OCI-LY3 (cell line): ENCODE results near the gene PPP6R3.
"Not testable (repeated sequence)": the region's sequence is repeated elsewhere in the genome, so short reads cannot be mapped to it uniquely, and the experiment has no call there.

Experiments used
- EZH2phosphoT487 ChIP-seq: fragments of 200-600 bp; shearing (Covaris generic); IDR thresholded peaks from 2 replicates; pipeline ENCODE4 v1.6.1; 2018; ENCODE audit warnings: antibody characterized with exemption, mixed run types, low read depth
- TF ChIP-seq, protein P1 (sequence below): fragments of 200-600, 300-600 bp; sonication (generic); IDR thresholded peaks from 2 replicates; pipeline ENCODE4 v1.5.1; 2014; ENCODE audit warnings: antibody characterized with exemption, low read length, low read depth

DNA sequence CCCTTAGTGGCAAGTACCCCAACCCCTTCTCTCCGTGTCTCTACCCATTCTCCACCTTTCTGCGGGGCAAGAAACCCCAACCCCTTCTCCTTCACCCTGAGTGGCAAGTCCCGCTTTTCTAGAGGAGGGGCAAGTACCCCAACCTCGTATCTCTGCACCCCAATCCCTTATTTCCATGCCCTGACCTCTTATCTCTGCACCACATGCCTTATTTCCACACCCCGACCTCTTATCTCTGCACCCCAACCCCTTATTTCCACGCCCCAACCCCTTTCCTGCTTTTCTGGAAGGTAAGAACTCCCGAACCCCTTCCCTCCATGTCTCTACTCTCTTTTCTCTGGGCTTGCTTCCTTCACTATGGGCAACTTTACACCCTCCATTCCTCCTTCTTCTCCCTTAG is 174.1 kb downstream of the PPP6R3 start:
- TF ChIP-seq, protein P1, sequence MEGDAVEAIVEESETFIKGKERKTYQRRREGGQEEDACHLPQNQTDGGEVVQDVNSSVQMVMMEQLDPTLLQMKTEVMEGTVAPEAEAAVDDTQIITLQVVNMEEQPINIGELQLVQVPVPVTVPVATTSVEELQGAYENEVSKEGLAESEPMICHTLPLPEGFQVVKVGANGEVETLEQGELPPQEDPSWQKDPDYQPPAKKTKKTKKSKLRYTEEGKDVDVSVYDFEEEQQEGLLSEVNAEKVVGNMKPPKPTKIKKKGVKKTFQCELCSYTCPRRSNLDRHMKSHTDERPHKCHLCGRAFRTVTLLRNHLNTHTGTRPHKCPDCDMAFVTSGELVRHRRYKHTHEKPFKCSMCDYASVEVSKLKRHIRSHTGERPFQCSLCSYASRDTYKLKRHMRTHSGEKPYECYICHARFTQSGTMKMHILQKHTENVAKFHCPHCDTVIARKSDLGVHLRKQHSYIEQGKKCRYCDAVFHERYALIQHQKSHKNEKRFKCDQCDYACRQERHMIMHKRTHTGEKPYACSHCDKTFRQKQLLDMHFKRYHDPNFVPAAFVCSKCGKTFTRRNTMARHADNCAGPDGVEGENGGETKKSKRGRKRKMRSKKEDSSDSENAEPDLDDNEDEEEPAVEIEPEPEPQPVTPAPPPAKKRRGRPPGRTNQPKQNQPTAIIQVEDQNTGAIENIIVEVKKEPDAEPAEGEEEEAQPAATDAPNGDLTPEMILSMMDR, result not testable (repeated sequence)
- not testable (repeated sequence) for TF ChIP-seq EZH2phosphoT487
